ENCODE results near the gene FKBP1A.
A peak's percentile ranks its signal among the peaks of the same experiment; 100 is the strongest.

- TF ChIP-seq CTCF (IDR thresholded peaks at IDR 0.05) = peak in 1 of 6 experiments; percentile 30
- no peak for TF ChIP-seq POLR2A (IDR thresholded peaks at IDR 0.05)
These were observed 2.9 kb downstream of the FKBP1A start for GRCh38 chr20:1389703-1390580.
